ENCODE results near the gene EZH2.

The EZH2 gene

DNA sequence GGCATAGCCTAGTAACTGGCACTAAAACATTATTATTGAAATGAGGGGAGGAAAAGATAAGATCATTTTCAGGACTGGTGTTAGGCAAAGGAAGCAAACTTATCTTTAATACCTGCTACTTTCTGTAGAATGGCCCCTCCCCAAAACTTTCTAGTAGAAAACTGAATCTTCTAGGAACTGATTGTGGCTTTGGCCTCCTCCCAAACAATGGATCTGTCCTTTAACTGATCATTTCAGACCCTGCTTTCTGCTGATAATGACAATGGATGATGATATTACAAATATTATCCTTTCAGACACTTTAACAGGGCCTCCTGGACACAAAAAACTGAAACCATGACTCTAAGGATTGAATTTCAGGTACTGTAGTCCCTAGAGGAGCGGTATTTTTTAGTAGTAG lies 55.1 kb downstream of the EZH2 start:
- POLR2A ChIA-PET (ENCODE audit: low non-redundant PET) = no interaction called here
- H3K27ac ChIP-seq = no peak overlapping the region
- DNase-seq (ENCODE audit: low spot score) = no peak

DNA sequence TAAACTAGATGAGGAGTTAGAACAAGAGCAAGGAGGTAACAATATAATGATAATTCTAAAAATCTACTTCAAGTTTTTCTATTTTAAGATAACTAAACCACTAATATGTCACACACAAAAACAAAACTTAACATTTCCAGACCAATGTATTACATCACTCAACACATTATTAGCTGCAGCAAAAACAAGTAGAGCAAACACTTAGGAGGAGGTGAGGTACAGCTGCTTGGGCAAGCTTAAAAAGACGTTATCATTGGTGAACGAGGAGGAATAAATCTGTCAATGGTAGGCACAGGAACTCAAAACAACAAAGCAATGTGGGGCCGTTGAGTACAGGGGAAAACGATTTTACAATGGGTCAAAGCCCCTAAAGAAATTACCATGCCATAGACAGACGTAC lies 58.8 kb downstream of the EZH2 start:
- ChIA-PET POLR2A (ENCODE audit: low non-redundant PET) (no interaction called here), CTCF (no interaction called here)
- no peak for DNase-seq (ENCODE audit: low spot score)
- no peak for TF ChIP-seq CTCF (conservative IDR thresholded peaks at IDR 0.05; ENCODE audit: low read depth)
- H3K27ac ChIP-seq = no peak overlapping the region

More for the DNA sequence above, 55.1 kb downstream of the EZH2 start:
- CTCF ChIA-PET = no interaction called here
- no peak for TF ChIP-seq CTCF (conservative IDR thresholded peaks at IDR 0.05; ENCODE audit: low read depth)

DNA sequence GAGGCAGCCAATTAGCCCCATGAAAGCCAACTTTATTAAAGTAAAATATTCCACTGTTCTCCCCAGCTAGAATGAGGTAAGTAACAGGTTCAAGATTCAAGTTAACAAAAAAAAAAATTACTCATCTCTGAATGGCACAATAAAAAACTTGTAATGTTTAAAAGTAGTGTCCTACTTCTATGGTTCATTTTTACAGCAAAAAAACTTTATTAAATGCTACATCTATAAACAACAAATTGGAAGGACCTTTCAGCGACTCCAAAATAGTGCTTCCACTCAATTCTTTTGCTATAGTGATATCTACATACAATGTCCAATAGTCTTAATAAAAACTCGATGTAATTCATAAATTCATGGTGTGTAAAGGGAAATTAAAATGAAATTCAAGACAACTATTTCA lies 59.2 kb downstream of the EZH2 start:
- TF ChIP-seq CTCF (conservative IDR thresholded peaks at IDR 0.05; ENCODE audit: low read depth) = no peak
- H3K27ac ChIP-seq = no peak overlapping the region
- POLR2A ChIA-PET (ENCODE audit: low non-redundant PET) = no interaction called here
- DNase-seq (ENCODE audit: low spot score) = no peak
- CTCF ChIA-PET = no interaction called here

- CTCF ChIA-PET = no interaction called here
- H3K27ac ChIP-seq = no peak overlapping the region
- no peak for TF ChIP-seq CTCF (conservative IDR thresholded peaks at IDR 0.05; ENCODE audit: low read depth)
- no peak for DNase-seq (ENCODE audit: low spot score)
- POLR2A ChIA-PET (ENCODE audit: low non-redundant PET) = no interaction called here
Observed at GRCh38 chr7:148821422-148821821, 62.7 kb downstream of the EZH2 start.

- DNase-seq (ENCODE audit: low spot score) = peak; percentile 15
- TF ChIP-seq CTCF (conservative IDR thresholded peaks at IDR 0.05; ENCODE audit: low read depth) = no peak
- CTCF ChIA-PET = interaction anchor here (0.7 kb wide), 1 partner anchor 187 kb away, joined by 3 read pairs; no protein-coding TSS in a partner anchor
- no peak overlapping the region for H3K27ac ChIP-seq
- POLR2A ChIA-PET (ENCODE audit: low non-redundant PET) = no interaction called here
Observed at GRCh38 chr7:148819697-148820360, 64.3 kb downstream of the EZH2 start.

DNA sequence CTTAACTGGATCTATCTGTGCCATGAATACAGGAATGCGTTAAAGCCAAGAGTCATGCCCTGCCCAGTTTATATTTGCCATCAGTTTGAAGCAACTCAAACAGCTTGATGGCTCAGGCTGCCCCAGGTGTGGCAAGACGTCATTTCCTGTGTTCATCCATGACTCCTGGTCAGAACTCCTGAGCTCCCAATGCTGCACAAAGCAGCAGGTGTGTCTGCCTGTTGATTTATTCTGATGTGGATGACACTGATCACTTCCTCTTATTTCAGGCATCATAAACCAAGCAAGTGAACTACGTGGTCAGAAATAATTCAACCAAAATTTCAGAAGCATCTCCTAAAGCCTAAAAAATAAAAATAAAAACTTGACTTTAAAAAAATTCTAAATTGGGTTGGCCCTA lies 68.5 kb downstream of the EZH2 start:
- no peak for DNase-seq (ENCODE audit: low spot score)
- POLR2A ChIA-PET (ENCODE audit: low non-redundant PET) = no interaction called here
- CTCF ChIA-PET = no interaction called here

More for the DNA sequence above, 68.5 kb downstream of the EZH2 start:
- H3K27ac ChIP-seq = no peak overlapping the region
- TF ChIP-seq CTCF (conservative IDR thresholded peaks at IDR 0.05; ENCODE audit: low read depth) = no peak

Measured in RWPE1 (cell line).